CD4-positive, CD25-positive, alpha-beta regulatory T cell (primary cell): ENCODE data around the gene USP32. TPM values are rescaled to one million over a fixed set of nuclear protein-coding genes. Genes with fewer than 3 reads are reported as not detected.

Experiments
- ATAC-seq, 2 donors: fragments of 150-1000 bp; cut with Tn5 transposase; one replicate each; pipeline ENCODE4 v1.10.0; 2021; ENCODE audit warnings: low read depth in 2 of 2, moderate number of reproducible peaks in 2 of 2, moderate library complexity in 1 of 2
- DNase-seq, 3 donors: peaks; one replicate each; pipeline versions ENCODE4 v3.0.0 to v3.0.0-alpha.2; 2012 to 2022; ENCODE audit warnings: mixed read lengths in 1 of 3
- H3K27ac ChIP-seq: one replicate; pipeline ENCODE4 v1.7.0; 2013; ENCODE audit warnings: mild to moderate bottlenecking, low read length; ENCODE audit not compliant: insufficient read depth, poor library complexity, severe bottlenecking
- H3K27me3 ChIP-seq: one replicate; pipeline ENCODE4 v1.7.0; 2013; ENCODE audit warnings: low read length; ENCODE audit not compliant: control insufficient read depth, insufficient read depth
- H3K36me3 ChIP-seq: one replicate; pipeline ENCODE4 v1.7.0; 2013; ENCODE audit warnings: mild to moderate bottlenecking, low read length, moderate library complexity; ENCODE audit not compliant: control insufficient read depth, insufficient read depth
- H3K4me1 ChIP-seq: 2 replicates; pipeline ENCODE4 v1.7.0; 2013; ENCODE audit warnings: mild to moderate bottlenecking, low read length; ENCODE audit not compliant: insufficient read depth, control insufficient read depth, poor library complexity, severe bottlenecking
- H3K4me3 ChIP-seq: one replicate; pipeline ENCODE4 v1.7.0; 2013; ENCODE audit warnings: low read depth, mild to moderate bottlenecking, low read length, moderate library complexity
- H3K9me3 ChIP-seq, 2 experiments: 1 replicate in 1 of 2; 2 replicates in 1 of 2; pipeline ENCODE4 v1.7.0; 2013; ENCODE audit warnings: low read length in 2 of 2, mild to moderate bottlenecking in 1 of 2, moderate library complexity in 1 of 2; ENCODE audit not compliant: control insufficient read depth in 2 of 2
- H3K27ac Mint-ChIP-seq, 3 donors: one replicate each; pipeline ENCODE4 v1.8.0; 2020 to 2022; ENCODE audit warnings: mild to moderate bottlenecking in 3 of 3, mixed read lengths in 3 of 3, moderate library complexity in 2 of 3
- H3K27me3 Mint-ChIP-seq: one replicate; pipeline ENCODE4 v1.8.0; 2022; ENCODE audit warnings: mild to moderate bottlenecking, mixed read lengths
- H3K36me3 Mint-ChIP-seq: one replicate; pipeline ENCODE4 v1.8.0; 2020; ENCODE audit warnings: mixed read lengths
- H3K4me1 Mint-ChIP-seq, 4 donors: one replicate each; pipeline ENCODE4 v1.8.0; 2020 to 2022; ENCODE audit warnings: mixed read lengths in 4 of 4, mild to moderate bottlenecking in 1 of 4
- H3K4me3 Mint-ChIP-seq, 4 donors: one replicate each; pipeline ENCODE4 v1.8.0; 2020 to 2022; ENCODE audit warnings: mild to moderate bottlenecking in 4 of 4, mixed read lengths in 4 of 4, moderate library complexity in 3 of 4
- H3K9me3 Mint-ChIP-seq, 7 donors: one replicate each; pipeline ENCODE4 v1.8.0; 2020 to 2022; ENCODE audit warnings: mixed read lengths in 7 of 7, mild to moderate bottlenecking in 3 of 7, moderate library complexity in 2 of 7
- polyA plus RNA-seq, 4 donors: library from polyadenylated mRNA; unstranded; fragments of 300-500 nt; fragmentation: Illumina TruSeq; gene quantifications; one replicate each; pipeline ENCODE4 v1.2.3, GENCODE V29; 2021
- total RNA-seq: library from RNA; stranded (reverse); gene quantifications from one replicate; pipeline ENCODE4 v1.2.3, GENCODE V29; 2022

USP32 gene
- total and polyA plus RNA-seq, 5 donors from 2014 or later: 6.1 to 47.0 (median 7.5) TPM

GRCh38 chr17:60363700-60364405 lies 28.1 kb downstream of the USP32 start:
- Histone ChIP-seq H3K27ac (no peak overlapping the region), H3K4me1 (no peaks in the 10 kb centered on the region), H3K4me3 (no peak overlapping the region), H3K9me3 (no peaks in the 10 kb centered on the region), H3K27me3 (no peaks in the 10 kb centered on the region), H3K36me3 (no peaks in the 10 kb centered on the region)
- H3K36me3 Mint-ChIP-seq: no peaks in the 10 kb centered on the region
- H3K4me1 Mint-ChIP-seq: peaks cover 10 to 25% (median 15%) of the 10 kb centered on the region in 4 donors
- H3K27me3 Mint-ChIP-seq: no peaks in the 10 kb centered on the region
- H3K27ac Mint-ChIP-seq: no peak overlapping the region
- H3K4me3 Mint-ChIP-seq: no peak overlapping the region
- no peak for DNase-seq
- no peak for ATAC-seq
- peaks cover 0 to 1% (median 0%) of the 10 kb centered on the region in 7 donors for H3K9me3 Mint-ChIP-seq

DNA sequence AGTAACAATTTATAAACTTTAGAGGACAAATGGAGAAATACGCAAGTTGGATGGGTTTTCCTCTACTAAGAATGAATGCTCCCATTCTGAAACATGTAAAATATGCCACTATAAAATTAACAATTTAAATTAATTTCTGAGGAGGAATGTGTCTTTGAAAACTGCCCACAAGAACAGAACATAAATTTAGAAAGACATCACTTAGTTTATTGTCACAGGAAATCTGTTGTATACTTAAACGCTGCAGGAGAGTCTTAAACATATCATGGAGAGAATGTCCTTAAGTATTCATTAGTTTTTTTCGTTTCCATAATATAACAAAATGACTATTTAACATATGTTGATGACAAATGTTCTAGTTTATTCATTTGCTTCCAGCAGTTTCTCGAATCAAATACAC lies 29.6 kb downstream of the USP32 start:
- Mint-ChIP-seq H3K9me3 (peaks cover 0 to 1% (median 0%) of the 10 kb centered on the region in 7 donors), H3K4me1 (peaks cover 14 to 25% (median 18%) of the 10 kb centered on the region in 4 donors), H3K27me3 (no peaks in the 10 kb centered on the region), H3K4me3 (no peak overlapping the region), H3K36me3 (no peaks in the 10 kb centered on the region), H3K27ac (no peak overlapping the region)
- H3K4me3 ChIP-seq: no peak overlapping the region
- no peaks in the 10 kb centered on the region for H3K4me1 ChIP-seq
- H3K27ac ChIP-seq: no peak overlapping the region
- H3K27me3 ChIP-seq: no peaks in the 10 kb centered on the region
- H3K9me3 ChIP-seq: no peaks in the 10 kb centered on the region
- DNase-seq: no peak
- no peak for ATAC-seq
- H3K36me3 ChIP-seq: no peaks in the 10 kb centered on the region

- Mint-ChIP-seq H3K27me3 (no peaks in the 10 kb centered on the region), H3K36me3 (peaks cover 2% of the 10 kb centered on the region), H3K27ac (no peak overlapping the region), H3K4me1 (peaks cover 16 to 26% (median 20%) of the 10 kb centered on the region in 4 donors), H3K4me3 (no peak overlapping the region), H3K9me3 (peaks cover 0 to 1% (median 0%) of the 10 kb centered on the region in 7 donors)
- no peak overlapping the region for H3K27ac ChIP-seq
- no peak for ATAC-seq
- no peaks in the 10 kb centered on the region for H3K27me3 ChIP-seq
- H3K9me3 ChIP-seq: no peaks in the 10 kb centered on the region
- H3K36me3 ChIP-seq: no peaks in the 10 kb centered on the region
- no peak overlapping the region for H3K4me3 ChIP-seq
- no peaks in the 10 kb centered on the region for H3K4me1 ChIP-seq
- DNase-seq: no peak
These were observed 30.0 kb downstream of the USP32 start for GRCh38 chr17:60361889-60362288.

DNA sequence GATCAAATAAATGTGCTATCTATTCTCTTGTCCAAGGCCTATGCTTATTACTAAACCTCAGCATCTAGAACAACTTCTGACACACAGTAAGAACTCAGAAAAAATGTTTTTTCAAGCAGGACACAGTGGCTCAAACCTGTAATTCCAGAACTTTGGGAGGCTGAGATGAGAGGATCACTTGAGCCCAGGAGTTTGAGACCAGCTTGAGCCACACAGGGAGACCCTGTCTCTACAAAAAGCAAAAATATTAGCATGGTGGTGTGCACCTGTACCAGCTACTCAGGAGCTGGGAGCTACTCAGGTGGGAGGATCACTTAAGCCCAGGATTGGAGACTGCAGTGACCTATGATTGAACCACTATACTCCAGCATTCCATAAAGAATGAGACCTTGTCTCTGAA lies 32.5 kb downstream of the USP32 start:
- peaks cover 5% of the 10 kb centered on the region for H3K4me1 ChIP-seq
- Mint-ChIP-seq H3K9me3 (peaks cover 0 to 2% (median 0%) of the 10 kb centered on the region in 7 donors), H3K27ac (no peak overlapping the region), H3K4me3 (no peak overlapping the region), H3K36me3 (peaks cover 8% of the 10 kb centered on the region), H3K4me1 (peaks cover 30 to 49% (median 35%) of the 10 kb centered on the region in 4 donors), H3K27me3 (no peaks in the 10 kb centered on the region)
- no peaks in the 10 kb centered on the region for H3K9me3 ChIP-seq
- H3K36me3 ChIP-seq: no peaks in the 10 kb centered on the region
- H3K27ac ChIP-seq: no peak overlapping the region
- H3K4me3 ChIP-seq: no peak overlapping the region
- no peaks in the 10 kb centered on the region for H3K27me3 ChIP-seq
- no peak for ATAC-seq
- no peak for DNase-seq

DNA sequence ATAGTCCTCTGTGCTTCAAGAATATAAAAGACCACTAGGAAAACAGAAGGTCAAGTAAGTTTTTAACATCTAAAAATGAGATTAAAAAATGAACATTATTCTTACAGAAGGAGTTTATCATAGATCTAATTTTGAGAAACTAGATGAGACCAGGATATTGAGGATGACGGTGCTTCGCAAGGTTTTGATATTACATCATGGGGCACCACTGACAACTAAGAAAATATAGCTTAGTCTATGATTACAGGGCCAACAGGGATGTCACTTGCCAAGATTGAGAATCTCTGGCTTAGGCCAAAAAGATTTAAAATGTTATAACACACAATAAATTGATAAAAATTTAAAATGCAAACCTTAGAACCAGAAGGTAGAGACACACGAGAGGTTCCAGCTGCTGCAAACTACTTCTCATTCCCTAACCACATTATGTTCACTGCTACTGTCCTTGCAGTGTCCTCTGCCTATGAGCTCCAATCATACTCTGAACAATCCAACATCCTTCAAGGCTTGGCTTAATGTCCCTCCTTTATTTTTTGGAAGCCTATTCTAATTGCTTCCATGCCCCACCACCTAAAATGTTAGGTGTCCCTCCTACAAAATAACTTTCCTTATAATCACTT lies 33.2 kb downstream of the USP32 start:
- H3K9me3 Mint-ChIP-seq: peaks cover 0 to 2% (median 0%) of the 10 kb centered on the region in 7 donors
- no peaks in the 10 kb centered on the region for H3K27me3 ChIP-seq
- no peak overlapping the region for H3K4me3 ChIP-seq
- ATAC-seq: no peak
- H3K36me3 ChIP-seq: no peaks in the 10 kb centered on the region
- no peaks in the 10 kb centered on the region for H3K27me3 Mint-ChIP-seq
- peaks cover 26 to 54% (median 39%) of the 10 kb centered on the region in 4 donors for H3K4me1 Mint-ChIP-seq
- DNase-seq: no peak
- peaks cover 8% of the 10 kb centered on the region for H3K36me3 Mint-ChIP-seq
- peaks cover 5% of the 10 kb centered on the region for H3K4me1 ChIP-seq
- H3K27ac Mint-ChIP-seq: peak overlapping the region in 1 of 3 donors; percentile 39
- H3K9me3 ChIP-seq: no peaks in the 10 kb centered on the region
- no peak overlapping the region for H3K27ac ChIP-seq
- no peak overlapping the region for H3K4me3 Mint-ChIP-seq

- Mint-ChIP-seq H3K9me3 (peaks cover 0 to 2% (median 0%) of the 10 kb centered on the region in 7 donors), H3K27me3 (no peaks in the 10 kb centered on the region), H3K4me1 (peaks cover 27 to 55% (median 42%) of the 10 kb centered on the region in 4 donors), H3K36me3 (peaks cover 8% of the 10 kb centered on the region), H3K27ac (peak overlapping the region in 1 of 3 donors; percentile 74), H3K4me3 (no peak overlapping the region)
- H3K4me3 ChIP-seq: no peak overlapping the region
- peaks cover 5% of the 10 kb centered on the region for H3K4me1 ChIP-seq
- no peak for DNase-seq
- no peak for ATAC-seq
- H3K36me3 ChIP-seq: no peaks in the 10 kb centered on the region
- no peaks in the 10 kb centered on the region for H3K9me3 ChIP-seq
- no peaks in the 10 kb centered on the region for H3K27me3 ChIP-seq
- no peak overlapping the region for H3K27ac ChIP-seq
These were observed 35.0 kb downstream of the USP32 start for GRCh38 chr17:60356940-60357339.

- H3K9me3 ChIP-seq: no peaks in the 10 kb centered on the region
- Mint-ChIP-seq H3K27me3 (no peaks in the 10 kb centered on the region), H3K9me3 (peaks cover 0 to 2% (median 0%) of the 10 kb centered on the region in 7 donors), H3K27ac (peak overlapping the region in 2 of 3 donors; percentile 78 to 85), H3K36me3 (peaks cover 8% of the 10 kb centered on the region), H3K4me1 (peaks cover 23 to 60% (median 41%) of the 10 kb centered on the region in 4 donors), H3K4me3 (peak overlapping the region in 3 of 4 donors; percentile 15 to 47 (median 22))
- no peak overlapping the region for H3K27ac ChIP-seq
- DNase-seq (no peak), ATAC-seq (no peak)
- no peaks in the 10 kb centered on the region for H3K36me3 ChIP-seq
- H3K4me3 ChIP-seq: peak overlapping the region; percentile 15
- peaks cover 5% of the 10 kb centered on the region for H3K4me1 ChIP-seq
- no peaks in the 10 kb centered on the region for H3K27me3 ChIP-seq
These were observed 36.0 kb downstream of the USP32 start for GRCh38 chr17:60355663-60356594.
